ENCODE data around the gene NFE2L2. TPM values are rescaled to one million over a fixed set of nuclear protein-coding genes. Genes with fewer than 3 reads are reported as not detected.

Gene NFE2L2
- 100 to 1,000 TPM in 1 of 2 donors, 10 to 100 TPM in 1; 98.4 to 104 TPM for total RNA-seq
- polyA plus RNA-seq (ENCODE audit: insufficient read length in 6 of 6) = 10 to 100 TPM; 76.0 to 96.5 (median 82.3) TPM
- long read RNA-seq, donor 1, transcript NFE2L2-201 (5 exons, 2,853 nt) = major isoform, 16 of 48 reads
- long read RNA-seq, donor 1, transcript NFE2L2-202 (5 exons, 2,651 nt) = minor isoform, 14 of 48 reads
- long read RNA-seq, donor 1, transcript NFE2L2-210 (2 exons, 521 nt) = minor isoform, 13 of 48 reads
- long read RNA-seq, donor 1, partial matches to known transcripts = 0 of 48 reads
- long read RNA-seq, donor 1, other reads (novel, unspliced or antisense) = 0 of 48 reads
- long read RNA-seq, donor 2, transcript NFE2L2-202 (5 exons, 2,651 nt) = major isoform, 15 of 49 reads
- long read RNA-seq, donor 2, transcript NFE2L2-210 (2 exons, 521 nt) = minor isoform, 12 of 49 reads
- long read RNA-seq, donor 2, transcript NFE2L2-201 (5 exons, 2,853 nt) = minor isoform, 14 of 49 reads
- long read RNA-seq, donor 2, partial matches to known transcripts = 5 of 49 reads
- long read RNA-seq, donor 2, other reads (novel, unspliced or antisense) = 0 of 49 reads
- long read RNA-seq, donor 3, transcript NFE2L2-201 (5 exons, 2,853 nt) = major isoform, 13 of 21 reads
- long read RNA-seq, donor 3, transcript NFE2L2-202 (5 exons, 2,651 nt) = minor isoform, 6 of 21 reads
- long read RNA-seq, donor 3, partial matches to known transcripts = 0 of 21 reads
- long read RNA-seq, donor 3, other reads (novel, unspliced or antisense) = 0 of 21 reads
- long read RNA-seq, donor 4, transcript NFE2L2-212 (2 exons, 930 nt) = minor isoform, 5 of 39 reads
- long read RNA-seq, donor 4, transcript NFE2L2-201 (5 exons, 2,853 nt) = major isoform, 16 of 39 reads
- long read RNA-seq, donor 4, transcript NFE2L2-202 (5 exons, 2,651 nt) = minor isoform, 8 of 39 reads
- long read RNA-seq, donor 4, transcript NFE2L2-210 (2 exons, 521 nt) = minor isoform, 6 of 39 reads
- long read RNA-seq, donor 4, partial matches to known transcripts = 0 of 39 reads
- long read RNA-seq, donor 4, other reads (novel, unspliced or antisense) = 4 of 39 reads
- long read RNA-seq, donor 5, transcript NFE2L2-201 (5 exons, 2,853 nt) = major isoform, 11 of 29 reads
- long read RNA-seq, donor 5, transcript NFE2L2-210 (2 exons, 521 nt) = minor isoform, 5 of 29 reads
- long read RNA-seq, donor 5, transcript NFE2L2-202 (5 exons, 2,651 nt) = minor isoform, 9 of 29 reads
- long read RNA-seq, donor 5, partial matches to known transcripts = 0 of 29 reads
- long read RNA-seq, donor 5, other reads (novel, unspliced or antisense) = 0 of 29 reads
- long read RNA-seq, donor 6, transcript NFE2L2-202 (5 exons, 2,651 nt) = major isoform, 18 of 30 reads
- long read RNA-seq, donor 6, transcript NFE2L2-201 (5 exons, 2,853 nt) = minor isoform, 9 of 30 reads
- long read RNA-seq, donor 6, partial matches to known transcripts = 0 of 30 reads
- long read RNA-seq, donor 6, other reads (novel, unspliced or antisense) = 0 of 30 reads
- long read RNA-seq, donor 7, transcript NFE2L2-201 (5 exons, 2,853 nt) = major isoform, 7 of 16 reads
- long read RNA-seq, donor 7, transcript NFE2L2-202 (5 exons, 2,651 nt) = minor isoform, 6 of 16 reads
- long read RNA-seq, donor 7, partial matches to known transcripts = 0 of 16 reads
- long read RNA-seq, donor 7, other reads (novel, unspliced or antisense) = 0 of 16 reads
- long read RNA-seq, donor 8, transcript NFE2L2-201 (5 exons, 2,853 nt) = minor isoform, 6 of 25 reads
- long read RNA-seq, donor 8, transcript NFE2L2-202 (5 exons, 2,651 nt) = major isoform, 11 of 25 reads
- long read RNA-seq, donor 8, partial matches to known transcripts = 6 of 25 reads
- long read RNA-seq, donor 8, other reads (novel, unspliced or antisense) = 0 of 25 reads
- long read RNA-seq, donor 9 = 0 reads
- long read RNA-seq, donor 10, transcript NFE2L2-210 (2 exons, 521 nt) = minor isoform, 5 of 30 reads
- long read RNA-seq, donor 10, transcript NFE2L2-201 (5 exons, 2,853 nt) = major isoform, 16 of 30 reads
- long read RNA-seq, donor 10, transcript NFE2L2-202 (5 exons, 2,651 nt) = minor isoform, 5 of 30 reads
- long read RNA-seq, donor 10, partial matches to known transcripts = 0 of 30 reads
- long read RNA-seq, donor 10, other reads (novel, unspliced or antisense) = 2 of 30 reads
- long read RNA-seq, donor 11, transcript NFE2L2-201 (5 exons, 2,853 nt) = major isoform, 15 of 27 reads
- long read RNA-seq, donor 11, transcript NFE2L2-210 (2 exons, 521 nt) = minor isoform, 8 of 27 reads
- long read RNA-seq, donor 11, partial matches to known transcripts = 0 of 27 reads
- long read RNA-seq, donor 11, other reads (novel, unspliced or antisense) = 0 of 27 reads
- long read RNA-seq, donor 12, transcript NFE2L2-201 (5 exons, 2,853 nt) = minor isoform, 10 of 50 reads
- long read RNA-seq, donor 12, transcript NFE2L2-202 (5 exons, 2,651 nt) = major isoform, 14 of 50 reads
- long read RNA-seq, donor 12, partial matches to known transcripts = 22 of 50 reads
- long read RNA-seq, donor 12, other reads (novel, unspliced or antisense) = 0 of 50 reads

DNA sequence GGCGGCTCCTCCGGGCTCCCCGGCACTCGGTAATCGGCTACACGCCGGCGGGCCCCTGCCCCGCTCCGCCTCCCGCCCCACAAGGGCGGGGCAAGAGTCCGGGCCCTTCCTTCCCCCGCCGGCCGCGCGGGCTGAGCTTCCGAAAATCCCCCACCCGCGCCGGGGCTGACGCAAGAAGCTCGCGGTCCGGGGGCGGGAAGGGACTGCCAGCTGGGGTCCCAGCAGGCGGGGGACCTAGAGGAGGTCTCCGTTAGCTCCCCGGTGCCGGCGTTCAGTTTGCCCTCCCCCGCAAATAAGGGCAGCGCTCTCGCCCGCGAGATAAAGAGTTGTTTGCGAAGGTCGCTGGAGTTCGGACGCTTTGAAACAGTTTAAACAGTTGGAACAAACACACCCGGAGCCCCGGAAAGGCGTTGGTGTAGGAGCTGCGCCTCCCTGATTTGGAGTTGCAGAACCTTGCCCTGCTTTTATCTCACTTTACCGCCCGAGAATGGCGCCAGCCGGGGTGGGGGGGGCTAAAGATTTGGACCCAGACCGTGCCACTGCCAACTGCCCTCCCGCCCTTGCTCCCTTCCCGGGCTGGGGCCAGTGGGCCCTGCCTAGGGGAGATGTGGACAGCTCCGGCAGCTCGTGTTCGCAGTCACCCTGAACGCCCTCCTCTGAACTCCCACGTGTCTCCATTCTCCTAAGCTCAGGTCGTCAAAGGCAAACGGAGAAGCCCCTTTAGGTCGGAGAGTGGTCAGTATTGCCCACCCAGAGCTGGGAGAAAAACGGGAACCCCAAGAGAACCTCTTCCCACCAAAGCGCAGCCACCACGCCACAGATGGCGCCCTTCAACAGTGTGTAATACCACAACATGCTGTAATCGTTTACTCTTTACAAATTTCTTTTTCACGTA, at the start of gene NFE2L2:
NFE2L2 (minus strand) TSS at position 35 of the 895 bp plus-strand sequence. CDS start 151 bp downstream, outside the sequence.
- DNase-seq (peak; percentile 94 to 98 (median 96)), ATAC-seq (peak; percentile 83)
- TF ChIP-seq, protein P1, sequence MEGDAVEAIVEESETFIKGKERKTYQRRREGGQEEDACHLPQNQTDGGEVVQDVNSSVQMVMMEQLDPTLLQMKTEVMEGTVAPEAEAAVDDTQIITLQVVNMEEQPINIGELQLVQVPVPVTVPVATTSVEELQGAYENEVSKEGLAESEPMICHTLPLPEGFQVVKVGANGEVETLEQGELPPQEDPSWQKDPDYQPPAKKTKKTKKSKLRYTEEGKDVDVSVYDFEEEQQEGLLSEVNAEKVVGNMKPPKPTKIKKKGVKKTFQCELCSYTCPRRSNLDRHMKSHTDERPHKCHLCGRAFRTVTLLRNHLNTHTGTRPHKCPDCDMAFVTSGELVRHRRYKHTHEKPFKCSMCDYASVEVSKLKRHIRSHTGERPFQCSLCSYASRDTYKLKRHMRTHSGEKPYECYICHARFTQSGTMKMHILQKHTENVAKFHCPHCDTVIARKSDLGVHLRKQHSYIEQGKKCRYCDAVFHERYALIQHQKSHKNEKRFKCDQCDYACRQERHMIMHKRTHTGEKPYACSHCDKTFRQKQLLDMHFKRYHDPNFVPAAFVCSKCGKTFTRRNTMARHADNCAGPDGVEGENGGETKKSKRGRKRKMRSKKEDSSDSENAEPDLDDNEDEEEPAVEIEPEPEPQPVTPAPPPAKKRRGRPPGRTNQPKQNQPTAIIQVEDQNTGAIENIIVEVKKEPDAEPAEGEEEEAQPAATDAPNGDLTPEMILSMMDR (IDR thresholded peaks at IDR 0.05) = no peak
- Histone ChIP-seq H3K27me3 (no peaks in the 10 kb centered on the region), H3K4me1 (peaks cover 22 to 43% of the 10 kb centered on the region in 2 donors), H3K36me3 (no peaks in the 10 kb centered on the region), H3K27ac (peak within 1 kb of the TSS; percentile 100), H3K4me3 (peak within 1 kb of the TSS; percentile 94), H3K9me3 (no peaks in the 10 kb centered on the region)
- intact Hi-C loops (cut with DNase I) = loop anchor here in 1 of 2 donors (5.0 to 10.0 kb wide), 2 partner anchors 53 to 100 kb away; partner anchors contain the start of gene HNRNPA3

DNA sequence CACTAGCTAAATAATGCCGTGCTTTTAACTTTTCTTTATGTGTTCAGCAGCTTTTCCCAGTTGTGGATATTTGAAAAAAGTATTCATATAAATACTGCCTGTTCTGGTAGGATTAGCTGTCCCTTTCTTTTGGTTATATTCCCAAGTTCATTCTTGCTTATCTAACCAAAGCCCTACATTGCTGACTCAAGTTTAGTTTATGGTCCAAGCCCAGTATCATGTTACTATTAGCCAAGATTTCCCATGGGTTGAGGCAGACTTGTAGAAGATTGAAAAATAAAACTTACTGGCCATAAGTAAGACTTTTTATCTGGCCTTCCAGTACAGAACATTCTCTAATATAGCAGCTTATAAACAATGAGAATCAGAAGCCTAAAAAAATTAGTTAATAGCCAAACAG, 49.7 kb upstream of the NFE2L2 start:
- no peaks in the 10 kb centered on the region for H3K9me3 ChIP-seq
- H3K36me3 ChIP-seq = no peaks in the 10 kb centered on the region
- H3K4me1 ChIP-seq = peaks cover 0 to 6% of the 10 kb centered on the region in 2 donors
- ATAC-seq = peak; percentile 57
- no peak overlapping the region for H3K27ac ChIP-seq
- intact Hi-C loops (cut with DNase I) = no loop called here
- no peak for DNase-seq
- H3K4me3 ChIP-seq = no peak overlapping the region
- no peaks in the 10 kb centered on the region for H3K27me3 ChIP-seq
- TF ChIP-seq, protein P1 (IDR thresholded peaks at IDR 0.05) = no peak

DNA sequence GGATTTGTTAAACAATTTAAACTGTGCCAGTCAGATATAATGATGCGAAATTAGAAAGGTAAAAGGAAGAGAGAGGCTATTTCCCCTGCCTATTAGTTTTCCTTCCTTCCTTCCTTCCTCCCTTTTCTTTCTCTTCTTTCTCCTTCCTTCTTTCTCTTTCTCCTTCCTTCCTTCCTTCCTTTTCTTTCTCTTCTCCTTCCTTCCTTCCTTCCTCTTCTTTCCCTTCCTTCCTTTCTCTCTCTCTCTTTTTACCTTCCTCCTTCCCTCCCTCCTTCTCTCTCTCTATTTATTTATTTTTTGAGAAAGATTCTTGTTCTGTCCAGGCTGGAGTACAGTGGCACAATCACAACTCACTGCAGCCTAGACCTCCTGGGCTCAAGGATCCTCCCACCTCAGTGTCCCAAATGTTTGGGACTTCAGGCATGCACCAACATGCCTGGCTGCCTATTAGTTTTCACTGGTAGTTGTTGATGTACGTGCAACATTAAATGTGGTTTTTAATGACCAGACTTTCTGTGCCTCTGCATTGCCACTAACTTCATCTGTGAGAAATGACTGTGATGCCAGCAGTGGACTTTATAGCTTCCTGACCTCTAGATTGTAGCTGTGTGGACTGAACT, 48.7 kb upstream of the NFE2L2 start:
- no peaks in the 10 kb centered on the region for H3K36me3 ChIP-seq
- H3K4me1 ChIP-seq = peaks cover 0 to 6% of the 10 kb centered on the region in 2 donors
- ATAC-seq (no peak), DNase-seq (no peak)
- H3K9me3 ChIP-seq = no peaks in the 10 kb centered on the region
- H3K27ac ChIP-seq = no peak overlapping the region
- no peak overlapping the region for H3K4me3 ChIP-seq
- TF ChIP-seq, protein P1 (IDR thresholded peaks at IDR 0.05) = no peak
- no peaks in the 10 kb centered on the region for H3K27me3 ChIP-seq
- intact Hi-C loops (cut with DNase I) = no loop called here
